ENCODE data around the gene TF.

DNA sequence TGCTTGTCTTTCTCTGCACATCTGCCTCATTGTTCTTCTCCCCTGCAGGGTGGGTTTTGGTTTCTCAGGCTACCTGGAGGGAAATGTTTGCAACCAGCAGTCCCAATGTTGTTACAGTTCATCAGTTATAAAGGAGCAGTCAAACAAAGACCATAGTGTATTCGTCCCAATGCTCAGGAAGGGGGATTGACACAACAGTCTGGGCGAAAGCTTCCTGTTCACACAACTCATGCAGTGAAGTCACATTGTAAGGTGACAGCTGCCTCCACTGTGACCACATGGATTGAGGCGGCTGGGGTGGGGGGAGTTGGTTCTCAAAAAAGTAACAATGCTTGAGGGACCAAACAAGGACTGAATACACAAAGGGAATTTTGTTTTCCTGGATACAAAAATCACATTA, 28.8 kb upstream of the TF start:
- TF ChIP-seq POLR2AphosphoS5 (IDR thresholded peaks at IDR 0.05; ENCODE audit: low read depth, low read length) = no peak
- no peak for TF ChIP-seq TAF1 (IDR thresholded peaks at IDR 0.05; ENCODE audit: borderline replicate concordance, insufficient read depth, low read length)
- TF ChIP-seq, protein P1, sequence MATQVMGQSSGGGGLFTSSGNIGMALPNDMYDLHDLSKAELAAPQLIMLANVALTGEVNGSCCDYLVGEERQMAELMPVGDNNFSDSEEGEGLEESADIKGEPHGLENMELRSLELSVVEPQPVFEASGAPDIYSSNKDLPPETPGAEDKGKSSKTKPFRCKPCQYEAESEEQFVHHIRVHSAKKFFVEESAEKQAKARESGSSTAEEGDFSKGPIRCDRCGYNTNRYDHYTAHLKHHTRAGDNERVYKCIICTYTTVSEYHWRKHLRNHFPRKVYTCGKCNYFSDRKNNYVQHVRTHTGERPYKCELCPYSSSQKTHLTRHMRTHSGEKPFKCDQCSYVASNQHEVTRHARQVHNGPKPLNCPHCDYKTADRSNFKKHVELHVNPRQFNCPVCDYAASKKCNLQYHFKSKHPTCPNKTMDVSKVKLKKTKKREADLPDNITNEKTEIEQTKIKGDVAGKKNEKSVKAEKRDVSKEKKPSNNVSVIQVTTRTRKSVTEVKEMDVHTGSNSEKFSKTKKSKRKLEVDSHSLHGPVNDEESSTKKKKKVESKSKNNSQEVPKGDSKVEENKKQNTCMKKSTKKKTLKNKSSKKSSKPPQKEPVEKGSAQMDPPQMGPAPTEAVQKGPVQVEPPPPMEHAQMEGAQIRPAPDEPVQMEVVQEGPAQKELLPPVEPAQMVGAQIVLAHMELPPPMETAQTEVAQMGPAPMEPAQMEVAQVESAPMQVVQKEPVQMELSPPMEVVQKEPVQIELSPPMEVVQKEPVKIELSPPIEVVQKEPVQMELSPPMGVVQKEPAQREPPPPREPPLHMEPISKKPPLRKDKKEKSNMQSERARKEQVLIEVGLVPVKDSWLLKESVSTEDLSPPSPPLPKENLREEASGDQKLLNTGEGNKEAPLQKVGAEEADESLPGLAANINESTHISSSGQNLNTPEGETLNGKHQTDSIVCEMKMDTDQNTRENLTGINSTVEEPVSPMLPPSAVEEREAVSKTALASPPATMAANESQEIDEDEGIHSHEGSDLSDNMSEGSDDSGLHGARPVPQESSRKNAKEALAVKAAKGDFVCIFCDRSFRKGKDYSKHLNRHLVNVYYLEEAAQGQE (IDR thresholded peaks at IDR 0.05; ENCODE audit: insufficient read depth in 1 of 2, low read depth in 2 of 2, low read length in 2 of 2) = no peak

All from PFSK-1 (cell line).